HL-60 (cell line): ENCODE measurements around the gene ST7.

Experiments
- POLR2AphosphoS5 ChIP-seq: IDR thresholded peaks from 2 replicates; pipeline ENCODE4 v1.6.1; 2012; ENCODE audit warnings: low read depth
- SPI1 ChIP-seq: IDR thresholded peaks from 2 replicates; pipeline ENCODE4 v1.6.1; 2012; ENCODE audit warnings: low read depth, mild to moderate bottlenecking, borderline replicate concordance
- TF ChIP-seq, protein P1 (sequence below): IDR thresholded peaks from one replicate; pipeline ENCODE4 v1.5.1; 2011; ENCODE audit warnings: low read length, control low read depth, inconsistent platforms; ENCODE audit not compliant: insufficient read depth

DNA sequence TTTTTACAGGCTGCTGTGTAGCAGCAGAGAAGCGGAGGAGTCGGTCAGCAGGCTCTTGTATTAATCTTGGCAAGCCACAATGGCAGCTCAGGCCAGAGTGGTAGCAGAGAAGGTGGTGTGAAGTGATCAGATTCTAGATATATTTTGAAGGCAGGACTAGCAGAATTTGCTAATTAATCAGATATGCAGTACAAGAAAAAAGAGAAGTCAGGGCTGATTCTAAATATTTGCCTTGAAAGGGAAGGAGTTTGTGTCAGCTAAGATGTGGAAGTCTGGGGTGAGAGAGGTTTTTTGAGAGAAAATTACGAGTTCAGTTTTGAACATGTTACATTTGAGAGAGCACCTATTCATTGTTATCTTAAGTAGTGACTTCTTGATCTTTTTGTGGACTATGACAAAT, 193.2 kb downstream of the ST7 start:
- TF ChIP-seq, protein P1, sequence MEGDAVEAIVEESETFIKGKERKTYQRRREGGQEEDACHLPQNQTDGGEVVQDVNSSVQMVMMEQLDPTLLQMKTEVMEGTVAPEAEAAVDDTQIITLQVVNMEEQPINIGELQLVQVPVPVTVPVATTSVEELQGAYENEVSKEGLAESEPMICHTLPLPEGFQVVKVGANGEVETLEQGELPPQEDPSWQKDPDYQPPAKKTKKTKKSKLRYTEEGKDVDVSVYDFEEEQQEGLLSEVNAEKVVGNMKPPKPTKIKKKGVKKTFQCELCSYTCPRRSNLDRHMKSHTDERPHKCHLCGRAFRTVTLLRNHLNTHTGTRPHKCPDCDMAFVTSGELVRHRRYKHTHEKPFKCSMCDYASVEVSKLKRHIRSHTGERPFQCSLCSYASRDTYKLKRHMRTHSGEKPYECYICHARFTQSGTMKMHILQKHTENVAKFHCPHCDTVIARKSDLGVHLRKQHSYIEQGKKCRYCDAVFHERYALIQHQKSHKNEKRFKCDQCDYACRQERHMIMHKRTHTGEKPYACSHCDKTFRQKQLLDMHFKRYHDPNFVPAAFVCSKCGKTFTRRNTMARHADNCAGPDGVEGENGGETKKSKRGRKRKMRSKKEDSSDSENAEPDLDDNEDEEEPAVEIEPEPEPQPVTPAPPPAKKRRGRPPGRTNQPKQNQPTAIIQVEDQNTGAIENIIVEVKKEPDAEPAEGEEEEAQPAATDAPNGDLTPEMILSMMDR: no peak
- TF ChIP-seq POLR2AphosphoS5 (no peak), SPI1 (peak; percentile 50; the same call in 1 of the 2 replicates)
